K562 (cell line): Measurements from ENCODE around the gene ORMDL3. TPM values are rescaled to one million over a fixed set of nuclear protein-coding genes. Genes with fewer than 3 reads are reported as not detected.
A peak's percentile ranks its signal among the peaks of the same experiment; 100 is the strongest.

Experiments
- ATAC-seq: fragments of 200-7000 bp; cut with Tn5 transposase; 3 replicates; pipeline ENCODE4 v1.9.1; 2020; ENCODE audit warnings: moderate library complexity
- BruUV-seq: library from RNA; stranded (reverse); fragments of 400-500 nt; replicated peaks from 2 replicates; lab custom pipeline; 2021; lab: Mats Ljungman, UMichigan
- CTCF ChIA-PET: fragments of 300-600 bp; formaldehyde crosslinking; extraction: SDS; loops from one replicate; lab custom pipeline; 2021; ENCODE audit warnings: low intra/inter-chr PET ratio; lab: Yijun Ruan, JAX
- POLR2A ChIA-PET: fragments of 300-600, 350-650 bp; sonication (Branson Sonifier 250); formaldehyde crosslinking; extraction: SDS; loops from one replicate; lab custom pipeline; 2021; ENCODE audit warnings: antibody characterized with exemption, inconsistent platforms; lab: Yijun Ruan, JAX
- DNase-seq, 4 experiments: peaks; one replicate each; pipeline versions ENCODE4 v3.0.0 to v3.0.0-alpha.2; 2011 to 2018; ENCODE audit warnings: low spot score in 3 of 4, mixed read lengths in 3 of 4; ENCODE audit errors: extremely low read depth in 1 of 4
- FAIRE-seq: peaks from 2 replicates; lab custom pipeline; 2011; peaks lifted over from hg19 to GRCh38; lab: Jason Lieb, UNC
- H2AFZ ChIP-seq: 2 replicates; pipeline ENCODE4 v1.6.0; 2011; ENCODE audit warnings: low read depth, low read length, control low read depth, inconsistent platforms
- H3K27ac ChIP-seq: fragments of 200-600 bp; 3 replicates; pipeline ENCODE4 v1.8.0; 2011; ENCODE audit warnings: low read depth, mild to moderate bottlenecking, control low read depth, inconsistent platforms, low read length, moderate library complexity, mixed read lengths; ENCODE audit errors: extremely low read depth
- H3K27me3 ChIP-seq, 2 experiments: fragments of 300-600 bp in 1 of 2; 2 replicates in 1 of 2; 3 replicates in 1 of 2; pipeline versions ENCODE4 v1.6.0 to v1.8.0; 2011; ENCODE audit warnings: inconsistent platforms in 2 of 2, low read length in 2 of 2, mild to moderate bottlenecking in 1 of 2, mixed read lengths in 1 of 2, moderate library complexity in 1 of 2; ENCODE audit not compliant: control insufficient read depth in 2 of 2, insufficient read depth in 2 of 2
- H3K36me3 ChIP-seq: fragments of 300-600 bp; 3 replicates; pipeline ENCODE4 v1.8.0; 2011; ENCODE audit warnings: mild to moderate bottlenecking, low read length, inconsistent platforms; ENCODE audit not compliant: control insufficient read depth, insufficient read depth
- H3K4me1 ChIP-seq, 2 experiments: fragments of 200-600 bp in 1 of 2; replicated peaks in 1 of 2; 2 replicates in 1 of 2; 3 replicates in 1 of 2; pipeline versions ENCODE4 v1.5.1 to v1.8.0; 2011; ENCODE audit warnings: inconsistent platforms in 2 of 2, low read length in 2 of 2, mild to moderate bottlenecking in 1 of 2, mixed read lengths in 1 of 2, moderate library complexity in 1 of 2; ENCODE audit not compliant: control insufficient read depth in 2 of 2, insufficient read depth in 2 of 2
- H3K4me2 ChIP-seq: 2 replicates; pipeline ENCODE4 v1.6.1; 2011; ENCODE audit warnings: low read length, control low read depth, inconsistent platforms, mixed read lengths; ENCODE audit not compliant: insufficient read depth
- H3K4me3 ChIP-seq: fragments of 200-600 bp; sonication (generic), shearing (Covaris generic); 2 replicates; pipeline ENCODE4 v1.5.1; 2016; ENCODE audit warnings: control low read depth, inconsistent platforms
- H3K79me2 ChIP-seq: fragments of 200-600 bp; 3 replicates; pipeline ENCODE4 v1.8.0; 2011; ENCODE audit warnings: low read length, inconsistent platforms; ENCODE audit not compliant: control insufficient read depth, insufficient read depth
- H3K9ac ChIP-seq, 2 experiments: 2 replicates each; pipeline versions ENCODE4 v1.6.0 to v1.6.1; 2011; ENCODE audit warnings: low read depth in 2 of 2, low read length in 2 of 2, control low read depth in 1 of 2, inconsistent platforms in 1 of 2, mild to moderate bottlenecking in 1 of 2, mixed read lengths in 1 of 2; ENCODE audit not compliant: insufficient read depth in 1 of 2
- H3K9me1 ChIP-seq: one replicate; pipeline ENCODE4 v1.6.0; 2011; ENCODE audit warnings: inconsistent platforms, mild to moderate bottlenecking, low read length, moderate library complexity; ENCODE audit not compliant: control insufficient read depth, insufficient read depth
- H3K9me3 ChIP-seq: replicated peaks from 2 replicates; pipeline ENCODE4 v1.5.1; 2011; ENCODE audit warnings: low read depth, low read length, inconsistent platforms; ENCODE audit not compliant: control insufficient read depth, insufficient read depth
- H4K20me1 ChIP-seq: replicated peaks from 2 replicates; pipeline ENCODE4 v1.6.1; 2011; ENCODE audit warnings: low read length, inconsistent platforms, mixed read lengths; ENCODE audit not compliant: control insufficient read depth, insufficient read depth
- MXI1 ChIP-seq: IDR thresholded peaks from 2 replicates; pipeline ENCODE4 v1.6.1; 2011; ENCODE audit warnings: low read depth, mild to moderate bottlenecking, improper control_type of control experiment, low read length
- MYC ChIP-seq, 2 experiments: fragments of 250-450 bp in 1 of 2; sonication (Bioruptor Pico) in 1 of 2; IDR thresholded peaks; 2 replicates each; pipeline versions ENCODE4 v1.5.1 to v1.6.1; 2012 to 2021; ENCODE audit warnings: low read depth in 2 of 2, borderline replicate concordance in 1 of 2, improper control_type of control experiment in 1 of 2, low read length in 1 of 2, mild to moderate bottlenecking in 1 of 2, moderate library complexity in 1 of 2
- NFIC ChIP-seq: fragments of 450-650 bp; IDR thresholded peaks from 2 replicates; pipeline ENCODE4 v1.6.1; 2017; ENCODE audit warnings: mild to moderate bottlenecking, inconsistent platforms
- SP2 ChIP-seq: IDR thresholded peaks from 2 replicates; pipeline ENCODE4 v1.6.1; 2011; ENCODE audit warnings: mild to moderate bottlenecking, low read depth, low read length, moderate library complexity; ENCODE audit not compliant: poor library complexity, severe bottlenecking; ENCODE audit errors: extremely low read depth
- WGBS: fragments of 100-300 bp; shearing (Covaris generic); methylation state at CpG from one replicate; pipeline ENCODE4 v1.1.6; 2016; ENCODE audit warnings: low coverage, mixed read lengths; ENCODE audit not compliant: insufficient coverage; ENCODE audit errors: missing lambda C conversion rate; 5-methylcytosine and 5-hydroxymethylcytosine counted together
- in situ Hi-C: fragments of 300-500 bp; cut with MboI; formaldehyde crosslinking; loops from 4 replicates; pipeline ENCODE4 v1.15.0; 2018; ENCODE audit warnings: inconsistent platforms, mixed read lengths
- intact Hi-C: fragments of 100-400 bp; cut with micrococcal nuclease; formaldehyde crosslinking; loops from 2 replicates; pipeline ENCODE4 v1.14.2; 2022
- polyA plus RNA-seq, 8 experiments: library from polyadenylated mRNA; depleted of rRNA in 4 of 8; stranded (reverse) in 5 of 8; unstranded in 3 of 8; fragments of >200 nt; fragmentation: Nextera tagmentation in 2 of 8; fragmentation: Illumina TruSeq in 1 of 8; extraction: Ambion mirVana in 2 of 8; extraction: Trizol in 1 of 8; gene quantifications; 2 replicates each; pipeline versions ENCODE4 v1.2.1 to v1.2.3, GENCODE V29; 2011 to 2014; ENCODE audit warnings: inconsistent platforms in 1 of 8, missing spikeins in 1 of 8
- total RNA-seq, 7 experiments: library from RNA; depleted of rRNA in 6 of 7; stranded (reverse); fragments of >200 nt in 6 of 7; fragmentation: Illumina TruSeq in 2 of 7; extraction: Trizol in 2 of 7; gene quantifications; 2 replicates each; pipeline versions ENCODE4 v1.2.1 to v1.2.3, GENCODE V29; 2011 to 2021; ENCODE audit warnings: low replicate concordance in 1 of 7
- TF ChIP-seq, protein P1 (sequence below), 3 experiments: fragments of 200-800 bp in 1 of 3; sonication (Bioruptor generic) in 1 of 3; sonication (generic) in 1 of 3; formaldehyde crosslinking in 1 of 3; IDR thresholded peaks; 2 replicates each; pipeline versions ENCODE4 v1.6.1 to v1.8.0; 2016 to 2022; ENCODE audit warnings: mild to moderate bottlenecking in 2 of 3, missing compliant biosample characterization in 2 of 3, missing genetic modification characterization in 2 of 3, missing genetic modification reagents in 1 of 3

The ORMDL3 gene
- total and polyA plus RNA-seq, 9 of the 15 experiments (the other 6 are each of a cell fraction or from before 2014, with no cell fraction given) = 2.7 to 57.4 (median 27.1) TPM

DNA sequence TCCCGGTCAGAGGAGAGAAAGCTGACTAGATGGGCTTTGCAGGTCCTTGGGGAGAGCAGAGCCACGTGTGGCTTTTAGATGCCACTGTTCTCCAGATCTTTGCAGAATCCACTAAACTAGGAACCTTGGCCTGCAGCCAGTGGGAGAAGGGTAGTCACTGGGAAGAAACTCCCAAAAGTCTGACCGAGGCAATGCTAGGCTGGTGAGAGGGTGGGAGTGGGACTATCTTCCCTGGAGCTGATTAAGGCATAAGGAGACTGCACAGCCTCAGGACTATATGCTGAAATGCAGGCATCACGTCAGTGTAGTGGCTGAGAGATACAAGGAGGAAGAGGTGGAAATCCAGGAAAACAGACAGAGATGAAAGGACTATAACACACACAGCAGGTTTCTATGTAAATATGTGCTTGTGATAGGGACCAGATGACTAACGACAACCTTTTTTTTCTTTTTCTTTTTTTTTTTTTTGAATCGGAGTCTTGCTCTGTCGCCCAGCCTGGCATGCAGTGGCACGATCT is 33.2 kb upstream of the ORMDL3 start:
- peak overlapping the region; percentile 58 for H2AFZ ChIP-seq

DNA sequence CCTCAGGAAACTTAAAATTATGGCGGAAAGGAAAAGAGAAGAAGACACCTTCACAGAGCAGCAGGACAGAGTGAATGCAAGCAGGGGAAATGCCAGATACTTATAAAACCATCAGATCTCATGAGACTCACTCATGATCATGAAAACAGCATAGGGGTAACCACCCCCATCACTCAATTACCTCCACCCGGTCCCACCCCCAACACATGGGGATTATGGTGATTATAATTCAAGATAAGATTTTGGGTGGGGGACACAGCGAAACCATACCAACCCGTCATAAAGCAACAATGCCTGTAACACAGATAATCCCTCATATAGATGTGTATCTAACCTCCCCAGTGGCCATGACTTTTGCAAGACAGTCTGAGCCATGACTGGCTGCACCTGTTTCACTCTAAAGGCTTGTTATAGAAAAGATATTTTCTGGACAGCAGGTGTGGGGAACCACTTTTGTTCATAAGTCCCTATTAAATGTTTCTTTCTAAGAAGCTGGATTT is 28.4 kb upstream of the ORMDL3 start:
- in situ Hi-C loops = no loop called here
- ChIA-PET POLR2A (no interaction called here), CTCF (no interaction called here)
- no peak for ATAC-seq
- TF ChIP-seq SP2 (no peak), MYC (IDR thresholded peaks at IDR 0.05; ENCODE audit: low read depth, low read length) (no peak), MYC (CRISPR knock-in tag; IDR thresholded peaks at IDR 0.05; ENCODE audit: borderline replicate concordance, low read depth) (no peak), MXI1 (no peak)
- WGBS = 19% methylated on average over 4 of the region's 4 CpGs
- BruUV-seq = no TSS peak
- FAIRE-seq = no peak
- intact Hi-C loops = no loop called here
- DNase-seq = no peak
- H3K4me2 ChIP-seq = no peak overlapping the region
- no peaks in the 10 kb centered on the region for H4K20me1 ChIP-seq
- H2AFZ ChIP-seq = no peak overlapping the region
- H3K4me3 ChIP-seq = no peak overlapping the region
- peaks cover 16 to 22% of the 10 kb centered on the region in 2 experiments; a peak in 4 of 5 replicates for H3K4me1 ChIP-seq
- no peaks in the 10 kb centered on the region for H3K27me3 ChIP-seq
- H3K9me1 ChIP-seq = no peaks in the 10 kb centered on the region
- H3K36me3 ChIP-seq = no peaks in the 10 kb centered on the region
- no peak overlapping the region for H3K9ac ChIP-seq
- no peak overlapping the region for H3K27ac ChIP-seq
- no peaks in the 10 kb centered on the region for H3K9me3 ChIP-seq
- H3K79me2 ChIP-seq = no peaks in the 10 kb centered on the region

More for the DNA sequence above, 33.2 kb upstream of the ORMDL3 start:
- BruUV-seq = no TSS peak
- Histone ChIP-seq H3K79me2 (no peaks in the 10 kb centered on the region), H3K36me3 (no peaks in the 10 kb centered on the region), H3K4me3 (no peak overlapping the region), H3K27me3 (peaks cover 5 to 6% of the 10 kb centered on the region in 2 experiments; a peak in 3 of 5 replicates), H3K9me3 (no peaks in the 10 kb centered on the region), H4K20me1 (no peaks in the 10 kb centered on the region), H3K4me1 (peaks cover 2 to 10% of the 10 kb centered on the region in 2 experiments; a peak in 4 of 5 replicates), H3K4me2 (no peak overlapping the region), H3K27ac (no peak overlapping the region), H3K9me1 (no peaks in the 10 kb centered on the region), H3K9ac (peak overlapping the region in 1 of 2 experiments; percentile 73; a peak in 1 of 4 replicates)
- CTCF ChIA-PET = interaction anchor here (0.6 kb wide), 1 partner anchor 13 kb away, joined by 3 read pairs; no protein-coding TSS in a partner anchor
- DNase-seq (no peak), FAIRE-seq (peak; percentile 15), ATAC-seq (no peak)
- POLR2A ChIA-PET = no interaction called here
- 38% methylated on average over 6 of the region's 8 CpGs for WGBS
- in situ Hi-C loops (no loop called here), intact Hi-C loops (no loop called here)
- TF ChIP-seq NFIC = peak; percentile 25
- TF ChIP-seq, protein P1, sequence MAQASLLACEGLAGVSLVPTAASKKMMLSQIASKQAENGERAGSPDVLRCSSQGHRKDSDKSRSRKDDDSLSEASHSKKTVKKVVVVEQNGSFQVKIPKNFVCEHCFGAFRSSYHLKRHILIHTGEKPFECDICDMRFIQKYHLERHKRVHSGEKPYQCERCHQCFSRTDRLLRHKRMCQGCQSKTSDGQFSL (CRISPR knock-in tag; IDR thresholded peaks at IDR 0.05) = no peak
- TF ChIP-seq, protein P1 (tag; IDR thresholded peaks at IDR 0.05) = no peak
